HG03354 (cell line): ENCODE results near the gene LOXL4.

ENCODE experiments used
- ATAC-seq: cut with Tn5 transposase; IDR thresholded peaks from one replicate; pipeline ENCODE4 v1.9.1; 2021; ENCODE audit warnings: mild to moderate bottlenecking; ENCODE audit not compliant: unreplicated experiment, poor library complexity, severe bottlenecking

The LOXL4 gene

GRCh38 chr10:98295907-98296306, 27.9 kb upstream of the LOXL4 start:
- ATAC-seq = no peak

GRCh38 chr10:98295401-98295811, 27.4 kb upstream of the LOXL4 start:
- no peak for ATAC-seq

- no peak for ATAC-seq
Observed at GRCh38 chr10:98294270-98294627, 26.3 kb upstream of the LOXL4 start.

- no peak for ATAC-seq
Observed at GRCh38 chr10:98293550-98294269, 25.7 kb upstream of the LOXL4 start.

- no peak for ATAC-seq
Observed at GRCh38 chr10:98292971-98293370, 25.0 kb upstream of the LOXL4 start.

- no peak for ATAC-seq
Observed at GRCh38 chr10:98289802-98290209, 21.8 kb upstream of the LOXL4 start.

GRCh38 chr10:98287321-98287720, 19.3 kb upstream of the LOXL4 start:
- no peak for ATAC-seq

- ATAC-seq = no peak
Observed at GRCh38 chr10:98286419-98286818, 18.4 kb upstream of the LOXL4 start.

GRCh38 chr10:98285416-98285815, 17.4 kb upstream of the LOXL4 start:
- ATAC-seq = no peak

- no peak for ATAC-seq
Observed at GRCh38 chr10:98276311-98276710, 8.3 kb upstream of the LOXL4 start.

GRCh38 chr10:98274562-98274961, 6.6 kb upstream of the LOXL4 start:
- ATAC-seq = no peak

- no peak for ATAC-seq
Observed at GRCh38 chr10:98273057-98273850, 5.3 kb upstream of the LOXL4 start.

GRCh38 chr10:98272656-98273055, 4.7 kb upstream of the LOXL4 start:
- ATAC-seq = no peak

GRCh38 chr10:98272245-98272644, 4.3 kb upstream of the LOXL4 start:
- ATAC-seq = no peak

- ATAC-seq = no peak
Observed at GRCh38 chr10:98270786-98271185, 2.8 kb upstream of the LOXL4 start.

GRCh38 chr10:98270073-98270740, 2.2 kb upstream of the LOXL4 start:
- no peak for ATAC-seq

- no peak for ATAC-seq
Observed at GRCh38 chr10:98269435-98269912, 1.5 kb upstream of the LOXL4 start.

- no peak for ATAC-seq
Observed at GRCh38 chr10:98268694-98269431, 869 bp upstream of the LOXL4 start.

GRCh38 chr10:98267069-98267893, 713 bp downstream of the LOXL4 start:
- ATAC-seq = no peak
